NAMALWA (cell line): ENCODE results near the gene MAP3K6.
A peak's percentile ranks its signal among the peaks of the same experiment; 100 is the strongest.

Experiments used
- DNase-seq: peaks from one replicate; pipeline ENCODE4 v3.0.0-alpha.2; 2015; ENCODE audit warnings: low spot score

Gene MAP3K6

GRCh38 chr1:27335506-27336422 lies 31.0 kb downstream of the MAP3K6 start:
- no peak for DNase-seq

- DNase-seq: no peak
Observed at GRCh38 chr1:27333717-27334279, 33.0 kb downstream of the MAP3K6 start.

- peak; percentile 65 for DNase-seq
Observed at GRCh38 chr1:27332536-27333281, 34.1 kb downstream of the MAP3K6 start.

- DNase-seq: no peak
Observed at GRCh38 chr1:27331922-27332321, 34.8 kb downstream of the MAP3K6 start.

- no peak for DNase-seq
Observed at GRCh38 chr1:27331426-27331825, 35.3 kb downstream of the MAP3K6 start.

- no peak for DNase-seq
Observed at GRCh38 chr1:27330786-27331185, 36.0 kb downstream of the MAP3K6 start.

GRCh38 chr1:27327964-27328363 lies 38.8 kb downstream of the MAP3K6 start:
- no peak for DNase-seq

GRCh38 chr1:27325286-27325685 lies 41.5 kb downstream of the MAP3K6 start:
- no peak for DNase-seq

- peak; percentile 38 for DNase-seq
Observed at GRCh38 chr1:27322569-27323240, 44.1 kb downstream of the MAP3K6 start.

GRCh38 chr1:27321813-27322568 lies 44.8 kb downstream of the MAP3K6 start, which contains the start of gene TMEM222:
TSS of gene TMEM222 (plus strand) at chr1:27322163. CDS start at chr1:27322198, 35 bp downstream.
- peak; percentile 98 for DNase-seq

- DNase-seq: no peak
Observed at GRCh38 chr1:27318596-27318995, 48.2 kb downstream of the MAP3K6 start.

GRCh38 chr1:27318136-27318535 lies 48.6 kb downstream of the MAP3K6 start:
- no peak for DNase-seq

- no peak for DNase-seq
Observed at GRCh38 chr1:27316860-27317259, 49.9 kb downstream of the MAP3K6 start.

- no peak for DNase-seq
Observed at GRCh38 chr1:27314737-27315136, 52.0 kb downstream of the MAP3K6 start.

GRCh38 chr1:27314169-27314568 lies 52.6 kb downstream of the MAP3K6 start:
- DNase-seq: no peak

GRCh38 chr1:27307874-27308598 lies 58.7 kb downstream of the MAP3K6 start:
- DNase-seq: no peak

- no peak for DNase-seq
Observed at GRCh38 chr1:27306892-27307761, 59.6 kb downstream of the MAP3K6 start.

- no peak for DNase-seq
Observed at GRCh38 chr1:27306071-27306470, 60.7 kb downstream of the MAP3K6 start.
